BE2C (cell line): ENCODE data around the gene TEX19.

Source experiments
- DNase-seq: peaks from one replicate; pipeline ENCODE4 v3.0.0-alpha.2; 2020
- H3K27me3 ChIP-seq: fragments of 250-450 bp; sonication (Bioruptor Pico); 2 replicates; pipeline ENCODE4 v1.5.1; 2020; ENCODE audit warnings: mild to moderate bottlenecking
- H3K36me3 ChIP-seq: fragments of 250-450 bp; sonication (Bioruptor Pico); 2 replicates; pipeline ENCODE4 v1.5.1; 2020; ENCODE audit warnings: mild to moderate bottlenecking
- H3K4me1 ChIP-seq: fragments of 250-450 bp; sonication (Bioruptor Pico); 2 replicates; pipeline ENCODE4 v1.5.1; 2020
- H3K4me3 ChIP-seq: 2 replicates; pipeline ENCODE4 v1.5.1; 2011; ENCODE audit warnings: low read depth, low read length
- H3K9me3 ChIP-seq: fragments of 250-450 bp; sonication (Bioruptor Pico); 2 replicates; pipeline ENCODE4 v1.5.1; 2020
- TF ChIP-seq, protein P1 (sequence below): IDR thresholded peaks from 2 replicates; pipeline ENCODE4 v1.5.1; 2012; ENCODE audit warnings: mild to moderate bottlenecking, low read depth, low read length

TEX19 gene

DNA sequence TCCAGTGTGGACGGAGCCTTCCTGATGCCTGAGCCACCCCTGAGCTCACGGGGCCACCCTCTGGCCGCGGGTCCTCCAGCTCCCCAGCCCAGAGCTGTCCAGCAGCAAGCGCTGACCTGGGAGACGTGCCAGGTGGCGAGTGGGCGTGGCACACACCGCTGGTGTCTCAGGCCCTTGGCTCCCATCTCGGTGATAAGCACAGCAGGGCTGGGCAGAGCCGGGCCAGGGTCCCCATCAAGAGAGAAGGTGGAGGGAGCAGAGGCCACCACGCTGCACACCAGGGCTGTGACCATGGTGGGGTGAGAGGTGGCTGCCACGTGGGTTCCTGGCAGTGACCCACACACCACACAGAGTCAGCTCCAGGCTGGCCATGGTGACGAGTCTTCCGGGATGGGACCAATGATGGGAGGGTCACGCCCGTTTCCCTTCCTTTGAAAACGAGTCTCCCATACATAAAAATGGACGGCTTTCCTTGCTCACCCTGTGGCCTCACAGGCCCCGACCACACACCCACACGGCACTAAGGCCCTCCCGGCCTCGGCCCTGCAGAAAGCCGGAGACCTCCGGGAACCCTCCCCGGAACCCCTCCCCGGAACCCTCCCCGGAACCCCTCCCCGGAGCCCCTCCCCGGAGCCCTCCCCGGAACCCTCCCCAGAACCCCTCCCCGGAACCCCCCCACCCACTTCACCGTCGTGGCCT, 29.3 kb downstream of the TEX19 start:
- TF ChIP-seq, protein P1, sequence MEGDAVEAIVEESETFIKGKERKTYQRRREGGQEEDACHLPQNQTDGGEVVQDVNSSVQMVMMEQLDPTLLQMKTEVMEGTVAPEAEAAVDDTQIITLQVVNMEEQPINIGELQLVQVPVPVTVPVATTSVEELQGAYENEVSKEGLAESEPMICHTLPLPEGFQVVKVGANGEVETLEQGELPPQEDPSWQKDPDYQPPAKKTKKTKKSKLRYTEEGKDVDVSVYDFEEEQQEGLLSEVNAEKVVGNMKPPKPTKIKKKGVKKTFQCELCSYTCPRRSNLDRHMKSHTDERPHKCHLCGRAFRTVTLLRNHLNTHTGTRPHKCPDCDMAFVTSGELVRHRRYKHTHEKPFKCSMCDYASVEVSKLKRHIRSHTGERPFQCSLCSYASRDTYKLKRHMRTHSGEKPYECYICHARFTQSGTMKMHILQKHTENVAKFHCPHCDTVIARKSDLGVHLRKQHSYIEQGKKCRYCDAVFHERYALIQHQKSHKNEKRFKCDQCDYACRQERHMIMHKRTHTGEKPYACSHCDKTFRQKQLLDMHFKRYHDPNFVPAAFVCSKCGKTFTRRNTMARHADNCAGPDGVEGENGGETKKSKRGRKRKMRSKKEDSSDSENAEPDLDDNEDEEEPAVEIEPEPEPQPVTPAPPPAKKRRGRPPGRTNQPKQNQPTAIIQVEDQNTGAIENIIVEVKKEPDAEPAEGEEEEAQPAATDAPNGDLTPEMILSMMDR, result no peak
- no peaks in the 10 kb centered on the region for H3K27me3 ChIP-seq
- DNase-seq, result no peak
- H3K9me3 ChIP-seq, result no peaks in the 10 kb centered on the region
- peaks cover 13% of the 10 kb centered on the region for H3K4me1 ChIP-seq
- no peak overlapping the region for H3K4me3 ChIP-seq
- peaks cover 6% of the 10 kb centered on the region for H3K36me3 ChIP-seq

DNA sequence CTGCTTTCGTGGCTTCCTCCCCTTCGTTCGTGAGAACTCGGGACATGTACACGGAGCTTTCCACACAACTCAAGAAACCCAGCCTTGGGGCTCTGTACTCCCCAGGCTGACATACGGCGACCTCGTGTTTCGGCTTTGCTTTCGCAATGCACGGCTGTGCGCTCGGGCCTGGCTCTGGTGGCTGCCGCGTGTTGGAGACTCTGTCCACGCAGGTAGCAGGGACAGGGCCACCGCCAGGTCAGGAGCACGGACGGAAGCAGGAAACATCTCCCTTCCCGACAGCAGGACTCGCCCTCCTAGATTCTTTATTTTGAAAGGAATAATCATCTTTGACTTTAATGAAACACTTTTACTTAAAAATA, 29.9 kb downstream of the TEX19 start:
- no peak overlapping the region for H3K4me3 ChIP-seq
- TF ChIP-seq, protein P1, result no peak
- DNase-seq, result no peak
- no peaks in the 10 kb centered on the region for H3K27me3 ChIP-seq
- H3K36me3 ChIP-seq, result peaks cover 6% of the 10 kb centered on the region
- H3K9me3 ChIP-seq, result no peaks in the 10 kb centered on the region
- peaks cover 11% of the 10 kb centered on the region for H3K4me1 ChIP-seq

DNA sequence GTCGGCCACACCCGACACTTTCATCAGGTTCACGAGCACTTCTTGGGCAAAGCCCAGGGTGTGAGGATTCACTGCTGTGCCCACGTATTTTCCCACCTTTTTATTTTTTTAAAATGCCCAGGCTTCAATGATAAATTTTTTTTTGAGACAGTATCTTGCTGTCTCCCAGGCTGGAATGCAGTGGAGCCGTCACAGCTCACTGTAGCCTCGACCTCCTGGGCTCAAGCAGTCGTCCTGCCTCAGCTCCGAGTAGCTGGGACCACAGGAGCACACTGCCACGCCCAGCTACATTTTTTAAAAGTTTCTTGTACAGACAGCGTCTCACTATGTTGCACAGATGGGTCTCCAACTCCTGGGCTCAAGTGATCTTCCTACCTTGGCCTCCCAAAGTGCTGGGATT, 30.3 kb downstream of the TEX19 start:
- no peaks in the 10 kb centered on the region for H3K27me3 ChIP-seq
- no peaks in the 10 kb centered on the region for H3K9me3 ChIP-seq
- peaks cover 6% of the 10 kb centered on the region for H3K4me1 ChIP-seq
- DNase-seq, result no peak
- TF ChIP-seq, protein P1, result no peak
- H3K4me3 ChIP-seq, result no peak overlapping the region
- H3K36me3 ChIP-seq, result peaks cover 6% of the 10 kb centered on the region

DNA sequence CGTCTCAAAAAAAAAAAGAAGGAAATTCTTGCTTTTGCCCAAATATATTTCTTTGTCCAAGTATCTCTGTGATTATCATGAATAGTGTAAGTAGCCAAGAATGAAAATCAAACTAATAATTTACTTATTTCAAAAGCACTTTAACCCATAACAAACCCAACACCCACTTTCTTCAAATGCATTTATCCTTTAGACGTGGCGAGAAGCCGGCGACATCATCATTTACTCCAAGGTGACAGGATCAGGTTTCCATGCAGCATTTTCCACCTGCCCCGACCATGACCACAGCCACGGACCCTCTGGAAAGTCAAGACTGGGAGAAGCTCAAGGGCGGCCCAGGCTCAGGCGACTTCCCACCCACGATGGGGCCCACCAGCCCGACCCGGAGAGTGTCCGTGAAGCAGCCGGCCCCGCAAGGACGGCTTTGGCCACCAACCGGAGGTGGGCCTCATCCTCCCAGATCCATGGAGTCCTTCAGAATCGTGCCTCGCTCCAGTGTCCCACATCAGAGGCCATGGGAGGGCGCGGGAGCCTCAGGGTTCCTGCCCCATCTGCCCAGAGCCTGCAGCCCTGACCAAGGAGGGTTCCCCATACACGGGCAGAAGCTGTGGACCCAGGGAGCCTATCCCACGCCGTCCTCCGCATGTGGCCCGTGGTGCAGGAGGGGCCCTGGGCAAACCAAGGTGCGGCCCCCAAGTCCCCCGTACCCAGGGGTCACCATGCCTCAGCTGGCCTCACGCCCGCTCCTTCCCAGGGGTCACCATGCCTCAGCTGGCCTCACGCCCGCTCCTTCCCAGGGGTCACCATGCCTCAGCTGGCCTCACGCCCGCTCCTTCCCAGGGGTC, 31.2 kb downstream of the TEX19 start:
- no peak for DNase-seq
- no peak overlapping the region for H3K4me3 ChIP-seq
- TF ChIP-seq, protein P1, result no peak

DNA sequence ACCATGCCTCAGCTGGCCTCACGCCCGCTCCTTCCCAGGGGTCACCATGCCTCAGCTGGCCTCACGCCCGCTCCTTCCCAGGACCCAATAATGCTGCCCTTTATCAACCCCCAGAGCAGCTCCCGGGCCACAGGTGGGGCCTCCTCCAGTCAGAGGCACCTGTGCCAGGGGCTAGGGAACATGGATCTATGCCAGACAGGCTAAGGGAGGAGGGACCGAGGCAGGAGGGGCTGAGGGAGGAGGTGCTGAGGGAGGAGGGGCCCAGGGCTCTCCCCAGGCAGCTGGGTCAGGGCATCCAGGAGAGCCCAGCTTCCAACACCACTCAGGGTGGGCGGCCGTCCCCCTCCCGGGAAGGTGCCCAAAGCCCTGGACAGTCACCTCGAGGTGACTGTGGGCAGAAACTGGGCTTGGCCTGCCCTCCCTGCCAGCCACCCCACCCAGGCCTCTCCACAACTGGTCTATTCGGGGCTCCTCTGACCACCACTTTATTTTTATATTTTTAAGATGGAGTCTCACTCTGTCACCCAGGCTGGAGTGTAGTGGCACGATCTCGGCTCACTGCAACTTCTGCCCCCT, 31.9 kb downstream of the TEX19 start:
- TF ChIP-seq, protein P1, result no peak
- peaks cover 6% of the 10 kb centered on the region for H3K36me3 ChIP-seq
- no peaks in the 10 kb centered on the region; the same call in 1 of the 2 replicates for H3K4me1 ChIP-seq
- no peaks in the 10 kb centered on the region for H3K27me3 ChIP-seq
- no peak for DNase-seq
- no peaks in the 10 kb centered on the region for H3K9me3 ChIP-seq
- H3K4me3 ChIP-seq, result no peak overlapping the region

More for the DNA sequence above, 31.2 kb downstream of the TEX19 start:
- H3K9me3 ChIP-seq, result no peaks in the 10 kb centered on the region
- peaks cover 6% of the 10 kb centered on the region for H3K36me3 ChIP-seq
- no peaks in the 10 kb centered on the region for H3K27me3 ChIP-seq
- peaks cover 2% of the 10 kb centered on the region for H3K4me1 ChIP-seq
